A673 (cell line): Measurements from ENCODE around the gene WDFY3. TPM values are rescaled to one million over a fixed set of nuclear protein-coding genes. Genes with fewer than 3 reads are reported as not detected.
A peak's percentile ranks its signal among the peaks of the same experiment; 100 is the strongest.

ENCODE experiments used
- BruUV-seq: library from RNA; stranded (reverse); fragments of 400-500 nt; replicated peaks from 2 replicates; lab custom pipeline; 2021; lab: Mats Ljungman, UMichigan
- CTCF ChIA-PET: fragments of 300-600 bp; sonication (Branson Sonifier 250); formaldehyde crosslinking; loops from one replicate; lab custom pipeline; 2022; ENCODE audit warnings: antibody characterized with exemption; lab: Charles Lee
- POLR2A ChIA-PET: fragments of 300-600 bp; sonication (Branson Sonifier 250); formaldehyde crosslinking; loops from one replicate; lab custom pipeline; 2022; ENCODE audit warnings: antibody characterized with exemption; ENCODE audit not compliant: low non-redundant PET; lab: Charles Lee
- DNase-seq: peaks from one replicate; pipeline ENCODE4 v3.0.0-alpha.2; 2015; ENCODE audit warnings: low spot score
- H3K27ac ChIP-seq: fragments of 200-600 bp; sonication (generic); 2 replicates; pipeline ENCODE4 v1.5.1; 2016; ENCODE audit warnings: mixed run types, low read depth, mild to moderate bottlenecking, mixed read lengths, antibody characterized with exemption, low read length; ENCODE audit not compliant: poor library complexity, severe bottlenecking
- H3K27me3 ChIP-seq: fragments of 200-600 bp; sonication (generic); replicated peaks from 2 replicates; pipeline ENCODE4 v1.6.1; 2017; ENCODE audit warnings: mixed run types, low read depth, mild to moderate bottlenecking, mixed read lengths, antibody characterized with exemption, low read length; ENCODE audit not compliant: insufficient read depth, poor library complexity
- H3K36me3 ChIP-seq: fragments of 200-600 bp; sonication (generic); 2 replicates; pipeline ENCODE4 v1.6.1; 2016; ENCODE audit warnings: mixed run types, mild to moderate bottlenecking, mixed read lengths, antibody characterized with exemption, low read length; ENCODE audit not compliant: insufficient read depth, poor library complexity, severe bottlenecking
- H3K4me1 ChIP-seq: fragments of 200-600 bp; sonication (generic); 2 replicates; pipeline ENCODE4 v1.6.1; 2017; ENCODE audit warnings: mixed run types, mild to moderate bottlenecking, mixed read lengths, antibody characterized with exemption, low read length; ENCODE audit not compliant: insufficient read depth, poor library complexity, severe bottlenecking
- H3K4me3 ChIP-seq: fragments of 200-600 bp; sonication (generic); 2 replicates; pipeline ENCODE4 v1.5.1; 2016; ENCODE audit warnings: low read depth, mixed run types, mild to moderate bottlenecking, mixed read lengths, low read length; ENCODE audit not compliant: poor library complexity, severe bottlenecking
- H3K9me3 ChIP-seq: fragments of 200-600 bp; sonication (generic); 2 replicates; pipeline ENCODE4 v1.6.1; 2016; ENCODE audit warnings: mixed run types, low read depth, mild to moderate bottlenecking, mixed read lengths, antibody characterized with exemption, low read length; ENCODE audit not compliant: poor library complexity, severe bottlenecking
- EZH2 ChIP-seq: fragments of 200-600 bp; sonication (generic); IDR thresholded peaks from 2 replicates; pipeline ENCODE4 v1.6.1; 2017; ENCODE audit warnings: borderline replicate concordance, low read depth, mild to moderate bottlenecking, mixed read lengths, antibody characterized with exemption, low read length; ENCODE audit not compliant: poor library complexity, severe bottlenecking
- intact Hi-C: fragments of 100-400 bp; cut with micrococcal nuclease; formaldehyde crosslinking; loops from one replicate; pipeline ENCODE4 v1.10.0; 2022; ENCODE audit not compliant: unreplicated experiment
- total RNA-seq: library from RNA; stranded (reverse); gene quantifications from 2 replicates; pipeline ENCODE4 v1.2.3, GENCODE V29; 2021
- TF ChIP-seq, protein P1 (sequence below): fragments of 300-800, 200-600 bp; sonication (generic); conservative IDR thresholded peaks from 2 replicates; pipeline ENCODE4 v1.5.1; 2017; ENCODE audit warnings: low read depth, mild to moderate bottlenecking, antibody characterized with exemption, low read length, moderate library complexity, mixed read lengths

Gene WDFY3
- total RNA-seq, 1 experiment from 2014 or later: 43.4 TPM

DNA sequence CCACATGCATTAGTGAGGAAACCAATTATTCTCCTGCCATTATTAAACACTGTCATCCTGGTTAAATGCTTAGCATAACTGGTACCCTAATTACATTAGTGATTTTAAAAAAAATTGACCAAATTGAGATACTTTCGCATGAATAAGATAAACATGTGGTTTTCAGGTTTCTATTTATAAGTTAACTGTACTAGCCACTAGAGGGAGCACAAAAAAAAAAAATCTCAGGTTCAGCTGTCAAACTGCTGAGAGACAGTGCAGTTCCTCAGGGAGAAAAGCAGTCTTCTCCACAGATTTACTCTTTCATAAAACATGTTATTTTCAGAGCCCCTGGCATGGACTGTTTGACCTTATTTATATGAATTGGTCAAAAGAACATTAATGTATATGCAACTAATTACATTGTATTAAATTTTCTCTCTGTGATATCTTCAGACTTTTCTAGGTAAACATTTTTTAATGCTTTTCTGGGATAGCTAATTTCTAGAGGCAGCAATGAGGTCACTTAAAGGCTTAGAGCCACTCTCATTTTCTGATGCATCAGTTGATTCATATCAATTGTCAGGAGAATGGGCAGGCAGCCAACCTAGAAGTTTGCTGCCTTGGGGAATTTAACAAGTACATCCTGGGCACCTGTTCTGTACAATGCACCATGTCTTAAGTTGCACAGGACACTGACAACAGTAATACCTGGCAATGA lies 216.1 kb downstream of the WDFY3 start:
- H3K4me1 ChIP-seq: no peaks in the 10 kb centered on the region
- peaks cover 12% of the 10 kb centered on the region for H3K36me3 ChIP-seq
- ChIA-PET CTCF (interaction anchor here (0.7 to 1.5 kb wide), 2 partner anchors 111 to 172 kb away, joined by 3 to 4 read pairs; no protein-coding TSS in a partner anchor), POLR2A (no interaction called here)
- H3K9me3 ChIP-seq: no peaks in the 10 kb centered on the region
- H3K27ac ChIP-seq: no peak overlapping the region
- intact Hi-C loops: loop anchor here (2.0 kb wide), 1 partner anchor 220 kb away; no protein-coding TSS in a partner anchor
- no peaks in the 10 kb centered on the region for H3K27me3 ChIP-seq
- H3K4me3 ChIP-seq: no peak overlapping the region
- no TSS peak for BruUV-seq
- DNase-seq: peak; percentile 46
- no peak for TF ChIP-seq EZH2
- TF ChIP-seq, protein P1, sequence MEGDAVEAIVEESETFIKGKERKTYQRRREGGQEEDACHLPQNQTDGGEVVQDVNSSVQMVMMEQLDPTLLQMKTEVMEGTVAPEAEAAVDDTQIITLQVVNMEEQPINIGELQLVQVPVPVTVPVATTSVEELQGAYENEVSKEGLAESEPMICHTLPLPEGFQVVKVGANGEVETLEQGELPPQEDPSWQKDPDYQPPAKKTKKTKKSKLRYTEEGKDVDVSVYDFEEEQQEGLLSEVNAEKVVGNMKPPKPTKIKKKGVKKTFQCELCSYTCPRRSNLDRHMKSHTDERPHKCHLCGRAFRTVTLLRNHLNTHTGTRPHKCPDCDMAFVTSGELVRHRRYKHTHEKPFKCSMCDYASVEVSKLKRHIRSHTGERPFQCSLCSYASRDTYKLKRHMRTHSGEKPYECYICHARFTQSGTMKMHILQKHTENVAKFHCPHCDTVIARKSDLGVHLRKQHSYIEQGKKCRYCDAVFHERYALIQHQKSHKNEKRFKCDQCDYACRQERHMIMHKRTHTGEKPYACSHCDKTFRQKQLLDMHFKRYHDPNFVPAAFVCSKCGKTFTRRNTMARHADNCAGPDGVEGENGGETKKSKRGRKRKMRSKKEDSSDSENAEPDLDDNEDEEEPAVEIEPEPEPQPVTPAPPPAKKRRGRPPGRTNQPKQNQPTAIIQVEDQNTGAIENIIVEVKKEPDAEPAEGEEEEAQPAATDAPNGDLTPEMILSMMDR: peak; percentile 57

DNA sequence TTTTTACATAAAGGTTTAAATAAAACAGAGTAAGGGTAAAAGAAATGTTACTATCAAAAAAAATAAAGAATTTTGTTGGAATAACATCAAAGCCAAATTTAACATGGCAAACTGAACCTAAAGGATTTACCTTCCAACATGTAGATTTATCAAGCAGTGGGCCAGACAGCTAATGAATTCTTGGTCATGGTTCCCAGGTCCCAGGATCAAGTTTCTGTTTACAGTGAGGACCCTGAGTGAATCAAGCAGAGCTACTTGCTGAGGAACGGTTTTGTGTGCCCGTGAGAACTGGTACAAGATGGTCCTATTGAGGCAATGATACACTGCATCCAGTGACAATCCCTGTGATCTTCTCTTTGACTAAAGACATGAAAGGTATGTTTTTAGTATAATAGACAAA lies 226.4 kb downstream of the WDFY3 start:
- Histone ChIP-seq H3K36me3 (peaks cover 28% of the 10 kb centered on the region), H3K9me3 (no peaks in the 10 kb centered on the region), H3K4me3 (no peak overlapping the region), H3K4me1 (no peaks in the 10 kb centered on the region), H3K27me3 (no peaks in the 10 kb centered on the region), H3K27ac (no peak overlapping the region)
- no peak for TF ChIP-seq EZH2
- TF ChIP-seq, protein P1: no peak
- DNase-seq: no peak
- POLR2A ChIA-PET: no interaction called here
- intact Hi-C loops: no loop called here
- CTCF ChIA-PET: no interaction called here
- BruUV-seq: no TSS peak

DNA sequence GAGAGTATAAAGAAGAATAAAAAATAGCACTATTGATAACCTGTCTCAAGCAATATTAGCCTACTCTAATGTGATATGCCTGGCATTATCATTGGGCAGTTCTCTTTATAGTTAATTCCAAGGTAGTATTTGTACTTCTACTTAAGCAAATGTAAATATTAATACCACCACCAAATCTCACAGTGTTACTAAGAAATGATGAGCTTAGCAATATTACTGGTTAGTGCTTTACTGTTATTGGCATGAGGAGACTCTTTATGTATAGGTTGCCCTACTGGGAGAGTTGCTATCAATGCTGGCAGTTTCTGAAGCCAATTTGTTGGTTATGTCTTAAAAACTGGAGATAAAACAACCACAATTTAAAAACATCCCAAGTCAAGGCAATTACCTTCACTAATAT lies 227.9 kb downstream of the WDFY3 start:
- Histone ChIP-seq H3K4me1 (no peaks in the 10 kb centered on the region), H3K4me3 (no peak overlapping the region), H3K9me3 (no peaks in the 10 kb centered on the region), H3K27ac (no peak overlapping the region), H3K36me3 (peaks cover 26% of the 10 kb centered on the region), H3K27me3 (no peaks in the 10 kb centered on the region)
- TF ChIP-seq, protein P1: no peak
- TF ChIP-seq EZH2: no peak
- ChIA-PET POLR2A (no interaction called here), CTCF (no interaction called here)
- DNase-seq: no peak
- intact Hi-C loops: no loop called here
- no TSS peak for BruUV-seq
